ENCODE data around the gene SNAI1.
"Not testable (repeated sequence)": the region's sequence is repeated elsewhere in the genome, so short reads cannot be mapped to it uniquely, and the experiment has no call there.

SNAI1 gene

DNA sequence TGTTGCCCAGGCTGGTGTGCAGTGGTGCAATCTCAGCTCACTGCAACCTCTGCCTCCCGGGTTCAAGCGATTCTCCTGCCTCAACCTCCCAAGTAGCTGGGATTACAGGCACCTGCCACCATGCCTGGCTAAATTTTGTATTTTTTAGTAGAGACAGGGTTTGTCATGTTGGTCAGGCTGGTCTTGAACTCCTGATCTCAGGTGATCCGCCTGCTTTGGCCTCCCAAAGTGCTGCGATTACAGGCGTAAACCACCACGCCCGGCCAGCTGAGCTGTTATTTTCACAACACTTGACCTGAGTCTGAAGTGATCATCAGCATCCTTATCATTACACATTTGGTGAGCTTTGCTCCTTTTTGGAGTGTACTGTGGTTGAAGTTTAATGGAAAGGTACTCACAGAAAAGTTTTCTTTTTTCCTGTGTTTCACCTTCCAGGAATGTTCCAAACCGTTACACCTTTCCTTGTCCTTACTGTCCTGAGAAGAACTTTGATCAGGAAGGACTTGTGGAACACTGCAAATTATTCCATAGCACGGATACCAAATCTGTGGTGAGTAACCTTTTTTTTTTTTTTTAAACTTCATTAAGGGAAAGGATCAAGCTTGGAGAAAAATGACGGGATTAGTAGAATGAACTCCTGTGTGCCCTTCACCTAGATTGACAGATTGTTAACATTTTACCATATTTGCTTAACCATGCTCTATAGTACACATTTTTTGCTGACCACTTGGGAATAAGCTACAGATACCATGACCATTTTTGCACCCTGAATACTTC, 36.9 kb upstream of the SNAI1 start:
- peaks cover 30% of the 10 kb centered on the region for H3K36me3 ChIP-seq (ENCODE audit: insufficient read depth, low read length)
- H2AFZ ChIP-seq (ENCODE audit: low read length, unreplicated experiment): no peak overlapping the region
- H3K4me1 ChIP-seq (ENCODE audit: control insufficient read depth, insufficient read depth, low read length, unreplicated experiment): peaks cover 21% of the 10 kb centered on the region
- peaks cover 48% of the 10 kb centered on the region for H3K79me2 ChIP-seq (ENCODE audit: control insufficient read depth, insufficient read depth, low read length, unreplicated experiment)
- no peaks in the 10 kb centered on the region for H3K27me3 ChIP-seq (ENCODE audit: insufficient read depth, low read length)
- H3K27ac ChIP-seq (ENCODE audit: low read depth, low read length): no peak overlapping the region
- H3K4me3 ChIP-seq (ENCODE audit: low read depth, low read length): no peak overlapping the region

DNA sequence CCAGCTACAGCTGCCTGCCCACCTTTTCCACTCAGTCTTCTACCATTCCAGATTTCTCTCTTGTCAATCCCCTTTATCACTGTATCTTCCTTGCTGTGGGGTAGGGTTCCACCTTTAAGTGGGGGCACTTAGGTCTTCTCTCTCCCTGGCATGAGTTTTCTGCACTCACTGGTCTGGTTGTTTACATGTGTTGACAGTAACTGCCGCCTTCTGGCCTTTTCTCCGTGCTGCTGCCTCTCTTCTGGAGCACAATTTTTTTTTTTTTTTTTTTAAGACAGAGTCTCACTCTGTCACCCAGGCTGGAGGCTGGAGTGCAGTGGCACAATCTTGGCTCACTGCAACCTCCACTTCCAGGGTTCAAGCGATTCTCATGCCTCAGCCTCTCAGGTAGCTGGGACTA, 34.6 kb upstream of the SNAI1 start:
- Histone ChIP-seq H3K79me2 (ENCODE audit: control insufficient read depth, insufficient read depth, low read length, unreplicated experiment) (peaks cover 35% of the 10 kb centered on the region), H3K4me3 (ENCODE audit: low read depth, low read length) (no peak overlapping the region), H3K27ac (ENCODE audit: low read depth, low read length) (peak overlapping the region; percentile 85), H2AFZ (ENCODE audit: low read length, unreplicated experiment) (no peak overlapping the region), H3K36me3 (ENCODE audit: insufficient read depth, low read length) (peaks cover 36% of the 10 kb centered on the region), H3K4me1 (ENCODE audit: control insufficient read depth, insufficient read depth, low read length, unreplicated experiment) (peaks cover 32% of the 10 kb centered on the region), H3K27me3 (ENCODE audit: insufficient read depth, low read length) (no peaks in the 10 kb centered on the region)

DNA sequence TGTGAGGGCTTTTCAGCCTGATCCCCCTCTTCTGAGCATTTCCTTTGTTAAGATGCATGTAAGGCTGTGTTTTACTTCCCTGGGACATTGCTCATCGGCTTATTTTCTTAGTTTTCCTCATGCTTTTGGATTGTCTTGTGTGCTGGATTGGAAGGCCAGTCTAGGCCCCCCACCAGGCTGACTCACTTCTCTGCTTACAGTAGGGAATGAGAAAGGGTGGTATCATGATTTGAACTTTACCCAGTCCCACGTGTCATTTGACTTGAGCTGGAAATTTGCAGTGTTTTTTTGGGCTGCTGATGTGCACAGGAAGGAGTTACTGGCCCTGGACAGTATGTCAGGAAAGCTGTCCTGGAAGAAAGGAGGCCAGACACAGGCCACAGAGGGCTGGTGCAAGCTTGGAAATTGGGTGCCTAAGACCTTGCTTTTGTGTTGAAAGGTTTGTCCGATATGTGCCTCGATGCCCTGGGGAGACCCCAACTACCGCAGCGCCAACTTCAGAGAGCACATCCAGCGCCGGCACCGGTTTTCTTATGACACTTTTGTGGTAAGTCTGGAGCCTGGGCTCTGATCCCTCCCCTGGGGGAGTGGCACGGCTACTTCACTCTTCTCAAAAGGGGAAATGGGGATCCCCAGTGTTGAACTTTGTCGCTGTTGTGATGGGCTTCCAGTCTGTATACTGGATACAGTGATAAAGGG, 33.8 kb upstream of the SNAI1 start:
- H3K27ac ChIP-seq (ENCODE audit: low read depth, low read length): peak overlapping the region; percentile 85
- H3K4me1 ChIP-seq (ENCODE audit: control insufficient read depth, insufficient read depth, low read length, unreplicated experiment): peaks cover 32% of the 10 kb centered on the region
- no peak overlapping the region for H3K4me3 ChIP-seq (ENCODE audit: low read depth, low read length)
- H3K36me3 ChIP-seq (ENCODE audit: insufficient read depth, low read length): peaks cover 41% of the 10 kb centered on the region
- peaks cover 30% of the 10 kb centered on the region for H3K79me2 ChIP-seq (ENCODE audit: control insufficient read depth, insufficient read depth, low read length, unreplicated experiment)
- no peaks in the 10 kb centered on the region for H3K27me3 ChIP-seq (ENCODE audit: insufficient read depth, low read length)
- H2AFZ ChIP-seq (ENCODE audit: low read length, unreplicated experiment): no peak overlapping the region

DNA sequence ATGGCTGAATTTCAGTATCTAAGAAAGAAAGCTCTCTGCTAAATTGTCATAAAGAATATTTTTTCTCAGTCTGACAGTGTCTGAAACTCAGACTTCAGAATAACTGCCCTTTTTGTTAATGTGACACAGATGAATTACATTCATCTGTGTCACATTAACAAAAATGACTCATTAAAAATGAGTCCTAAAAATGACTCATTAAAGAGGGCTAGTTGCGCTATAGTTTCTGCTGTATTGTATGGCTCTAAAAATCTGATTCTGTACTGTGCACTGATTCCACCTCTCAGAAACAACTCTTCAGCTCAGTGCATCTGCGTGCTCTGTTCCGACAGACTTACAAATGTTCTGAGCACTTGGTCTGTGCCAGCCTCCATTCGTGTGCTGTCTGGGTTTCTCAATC, 31.6 kb upstream of the SNAI1 start:
- H3K4me1 ChIP-seq (ENCODE audit: control insufficient read depth, insufficient read depth, low read length, unreplicated experiment): peaks cover 32% of the 10 kb centered on the region
- peaks cover 14% of the 10 kb centered on the region for H3K79me2 ChIP-seq (ENCODE audit: control insufficient read depth, insufficient read depth, low read length, unreplicated experiment)
- peak overlapping the region; percentile 83 for H3K27ac ChIP-seq (ENCODE audit: low read depth, low read length)
- no peak overlapping the region for H2AFZ ChIP-seq (ENCODE audit: low read length, unreplicated experiment)
- H3K4me3 ChIP-seq (ENCODE audit: low read depth, low read length): peak overlapping the region; percentile 24; the same call in 1 of the 2 replicates
- no peaks in the 10 kb centered on the region for H3K27me3 ChIP-seq (ENCODE audit: insufficient read depth, low read length)
- peaks cover 41% of the 10 kb centered on the region for H3K36me3 ChIP-seq (ENCODE audit: insufficient read depth, low read length)

DNA sequence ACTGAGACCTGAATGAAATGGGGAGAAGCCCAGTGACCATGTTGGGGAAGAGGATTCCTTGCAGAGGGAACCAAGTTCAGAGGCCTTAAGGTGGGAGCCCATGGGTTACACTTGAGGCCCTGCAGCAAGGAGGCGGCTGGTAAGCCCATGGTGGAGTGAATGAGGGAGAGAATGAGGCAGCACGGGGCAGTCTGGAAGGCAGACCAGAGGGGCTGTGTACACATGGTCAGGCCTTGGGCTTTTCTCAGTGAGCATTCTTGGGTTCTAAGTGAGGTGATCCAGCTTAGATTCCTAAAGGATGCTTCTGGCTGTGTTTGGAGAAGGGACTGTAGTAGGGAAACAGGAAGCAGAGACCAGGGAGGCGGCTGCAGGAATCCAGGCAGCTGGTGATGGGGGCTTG, 27.6 kb upstream of the SNAI1 start:
- Histone ChIP-seq H3K27me3 (ENCODE audit: insufficient read depth, low read length) (no peaks in the 10 kb centered on the region), H3K79me2 (ENCODE audit: control insufficient read depth, insufficient read depth, low read length, unreplicated experiment) (peaks cover 9% of the 10 kb centered on the region), H3K27ac (ENCODE audit: low read depth, low read length) (no peak overlapping the region), H3K4me3 (ENCODE audit: low read depth, low read length) (no peak overlapping the region), H2AFZ (ENCODE audit: low read length, unreplicated experiment) (no peak overlapping the region), H3K36me3 (ENCODE audit: insufficient read depth, low read length) (peaks cover 40% of the 10 kb centered on the region; the same call in 1 of the 2 replicates), H3K4me1 (ENCODE audit: control insufficient read depth, insufficient read depth, low read length, unreplicated experiment) (peaks cover 18% of the 10 kb centered on the region)

DNA sequence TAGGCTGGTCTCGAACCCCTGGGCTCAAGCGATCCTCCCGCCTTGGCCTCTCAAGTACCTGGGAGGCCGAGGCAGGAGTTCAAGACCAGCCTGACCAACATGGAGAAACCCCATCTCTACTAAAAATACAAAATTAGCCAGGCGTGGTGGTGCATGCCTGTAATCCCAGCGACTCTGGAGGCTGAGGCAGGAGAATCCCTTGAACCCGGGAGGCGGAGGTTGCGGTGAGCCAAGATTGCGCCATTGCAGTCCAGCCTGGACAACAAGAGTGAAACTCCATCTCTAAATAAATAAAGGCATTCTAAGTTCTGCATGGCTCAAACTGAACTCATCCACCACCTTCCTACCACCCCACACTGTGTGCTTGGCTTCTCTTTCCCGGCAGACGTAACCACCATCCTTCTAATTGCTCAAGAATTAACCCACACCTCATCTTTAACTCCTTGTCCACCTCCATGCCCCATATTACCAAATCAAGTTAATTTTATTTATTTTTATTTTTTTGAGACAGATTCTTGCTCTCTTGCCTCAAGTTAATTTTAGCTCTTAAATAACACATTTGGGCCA, 26.9 kb upstream of the SNAI1 start:
- H3K36me3 ChIP-seq (ENCODE audit: insufficient read depth, low read length): peaks cover 36% of the 10 kb centered on the region; the same call in 1 of the 2 replicates

DNA sequence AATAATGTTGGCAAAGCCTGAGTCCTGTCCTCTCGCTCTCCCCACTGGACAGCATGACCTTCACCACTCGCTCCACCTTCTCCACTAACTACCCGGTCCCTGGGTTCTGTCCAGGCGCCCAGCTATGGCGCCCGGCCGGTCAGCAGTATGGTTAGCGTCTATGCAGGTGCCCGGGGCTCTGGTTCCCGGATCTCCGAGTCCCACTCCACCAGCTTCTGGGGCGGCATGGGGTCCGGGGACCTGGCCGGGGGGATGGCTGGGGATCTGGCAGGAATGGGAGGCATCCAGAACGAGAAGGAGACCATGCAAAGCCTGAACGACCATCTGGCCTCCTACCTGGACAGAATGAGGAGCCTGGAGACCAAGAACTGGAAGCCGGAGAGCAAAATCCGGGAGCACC, 26.1 kb upstream of the SNAI1 start:
- Histone ChIP-seq H3K4me1 (ENCODE audit: control insufficient read depth, insufficient read depth, low read length, unreplicated experiment) (peaks cover 5% of the 10 kb centered on the region), H3K27ac (ENCODE audit: low read depth, low read length) (no peak overlapping the region), H3K79me2 (ENCODE audit: control insufficient read depth, insufficient read depth, low read length, unreplicated experiment) (peaks cover 9% of the 10 kb centered on the region), H3K4me3 (ENCODE audit: low read depth, low read length) (no peak overlapping the region), H3K36me3 (ENCODE audit: insufficient read depth, low read length) (peaks cover 36% of the 10 kb centered on the region; the same call in 1 of the 2 replicates), H2AFZ (ENCODE audit: low read length, unreplicated experiment) (no peak overlapping the region), H3K27me3 (ENCODE audit: insufficient read depth, low read length) (no peaks in the 10 kb centered on the region)

More for the DNA sequence above, 26.9 kb upstream of the SNAI1 start:
- H3K79me2 ChIP-seq (ENCODE audit: control insufficient read depth, insufficient read depth, low read length, unreplicated experiment); H3K27ac ChIP-seq (ENCODE audit: low read depth, low read length); H3K27me3 ChIP-seq (ENCODE audit: insufficient read depth, low read length); H2AFZ ChIP-seq (ENCODE audit: low read length, unreplicated experiment); H3K4me3 ChIP-seq (ENCODE audit: low read depth, low read length): not testable (repeated sequence)
- H3K4me1 ChIP-seq (ENCODE audit: control insufficient read depth, insufficient read depth, low read length, unreplicated experiment): peaks cover 11% of the 10 kb centered on the region

DNA sequence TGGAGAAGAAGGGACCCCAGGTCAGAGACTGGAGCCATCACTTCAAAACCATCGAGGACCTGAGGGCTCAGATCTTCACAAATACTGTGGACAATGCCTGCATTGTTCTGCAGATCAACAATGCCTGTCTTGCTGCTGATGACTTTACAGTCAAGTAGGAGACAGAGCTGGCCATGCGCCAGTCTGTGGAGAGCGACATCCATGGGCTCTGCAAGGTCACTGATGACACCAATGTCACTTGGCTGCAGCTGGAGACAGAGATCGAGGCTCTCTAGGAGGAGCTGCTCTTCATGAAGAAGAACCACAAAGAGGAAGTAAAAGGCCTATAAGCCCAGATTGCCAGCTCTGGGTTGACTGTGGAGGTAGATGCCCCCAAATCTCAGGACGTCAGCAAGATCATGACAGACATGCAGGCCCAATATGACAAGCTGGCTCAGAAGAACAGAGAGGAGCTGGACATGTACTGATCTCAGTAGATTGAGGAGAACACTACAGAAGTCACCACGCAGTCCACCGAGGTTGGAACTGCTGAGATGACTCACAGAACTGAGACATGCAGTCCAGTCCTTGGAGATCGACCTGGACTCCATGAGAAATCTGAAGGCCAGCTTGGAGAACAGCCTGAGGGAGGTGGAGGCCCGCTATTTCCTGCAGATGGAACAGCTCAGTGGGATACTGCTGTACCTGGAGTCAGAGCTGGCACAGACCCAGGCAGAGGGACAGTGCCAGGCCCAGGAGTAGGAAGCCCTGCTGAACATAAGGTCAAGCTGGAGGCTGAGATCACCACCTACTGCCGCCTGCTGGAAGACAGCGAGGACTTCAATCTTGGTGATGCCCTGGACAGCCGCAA, 25.5 kb upstream of the SNAI1 start:
- H3K4me3 ChIP-seq (ENCODE audit: low read depth, low read length); H3K4me1 ChIP-seq (ENCODE audit: control insufficient read depth, insufficient read depth, low read length, unreplicated experiment); H3K79me2 ChIP-seq (ENCODE audit: control insufficient read depth, insufficient read depth, low read length, unreplicated experiment); H3K27ac ChIP-seq (ENCODE audit: low read depth, low read length); H2AFZ ChIP-seq (ENCODE audit: low read length, unreplicated experiment); H3K27me3 ChIP-seq (ENCODE audit: insufficient read depth, low read length): not testable (repeated sequence)
- peaks cover 30% of the 10 kb centered on the region; the same call in 1 of the 2 replicates for H3K36me3 ChIP-seq (ENCODE audit: insufficient read depth, low read length)

DNA sequence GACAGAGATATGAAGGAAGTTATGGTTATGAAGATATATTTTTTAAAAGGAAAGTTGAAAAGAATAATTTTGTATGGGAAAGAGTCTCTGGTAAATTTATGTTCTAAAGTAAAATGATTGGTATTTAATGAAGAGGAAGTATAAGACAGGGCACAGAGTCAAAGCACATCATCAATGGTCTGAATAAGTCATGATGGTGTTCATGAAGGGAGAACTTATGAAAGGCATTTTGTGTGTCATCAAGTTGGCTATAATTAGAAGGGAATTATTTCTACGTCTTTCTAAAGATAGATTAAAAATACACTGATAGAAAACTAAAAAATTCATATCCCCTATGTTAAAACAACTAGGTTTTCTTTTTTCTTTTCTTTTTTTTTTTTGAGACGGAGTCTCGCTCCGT, 21.4 kb upstream of the SNAI1 start:
- Histone ChIP-seq H3K36me3 (ENCODE audit: insufficient read depth, low read length) (peaks cover 6% of the 10 kb centered on the region; the same call in 1 of the 2 replicates), H3K27ac (ENCODE audit: low read depth, low read length) (no peak overlapping the region), H3K4me1 (ENCODE audit: control insufficient read depth, insufficient read depth, low read length, unreplicated experiment) (no peaks in the 10 kb centered on the region), H3K27me3 (ENCODE audit: insufficient read depth, low read length) (no peaks in the 10 kb centered on the region), H2AFZ (ENCODE audit: low read length, unreplicated experiment) (no peak overlapping the region), H3K79me2 (ENCODE audit: control insufficient read depth, insufficient read depth, low read length, unreplicated experiment) (no peaks in the 10 kb centered on the region), H3K4me3 (ENCODE audit: low read depth, low read length) (no peak overlapping the region)

Data from ACC112 (cell line).